HG02970 (cell line): Measurements from ENCODE around the gene DSC3.
"Not testable (repeated sequence)": the region's sequence is repeated elsewhere in the genome, so short reads cannot be mapped to it uniquely, and the experiment has no call there.

Source experiments
- ATAC-seq: cut with Tn5 transposase; IDR thresholded peaks from one replicate; pipeline ENCODE4 v1.9.1; 2021; ENCODE audit warnings: mild to moderate bottlenecking, moderate library complexity, moderate number of reproducible peaks; ENCODE audit not compliant: unreplicated experiment, low FRiP score

The DSC3 gene

GRCh38 chr18:31042084-31042405 lies 497 bp downstream of the DSC3 start:
- ATAC-seq, result no peak

- no peak for ATAC-seq
Observed at GRCh38 chr18:31041271-31042083, 1.1 kb downstream of the DSC3 start.

- no peak for ATAC-seq
Observed at GRCh38 chr18:31040686-31041270, 1.8 kb downstream of the DSC3 start.

DNA sequence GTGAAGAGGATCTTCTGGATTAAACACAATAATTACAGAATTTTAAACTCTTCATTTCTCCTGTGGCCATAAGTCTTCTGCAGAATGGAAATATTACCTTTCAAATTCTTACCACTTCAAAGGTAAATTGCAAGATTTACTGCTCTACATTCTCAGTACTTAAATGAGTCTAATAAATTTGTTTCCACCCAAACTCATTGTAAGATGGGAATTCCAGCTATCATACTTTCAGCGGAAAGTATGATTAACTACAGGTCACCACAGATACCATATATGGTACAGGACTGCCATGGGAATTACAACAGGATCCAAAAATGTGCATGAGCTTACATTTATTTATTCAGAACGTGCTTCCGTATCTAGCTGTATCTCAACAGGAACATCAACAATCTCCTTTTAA lies 3.1 kb downstream of the DSC3 start:
- no peak for ATAC-seq

DNA sequence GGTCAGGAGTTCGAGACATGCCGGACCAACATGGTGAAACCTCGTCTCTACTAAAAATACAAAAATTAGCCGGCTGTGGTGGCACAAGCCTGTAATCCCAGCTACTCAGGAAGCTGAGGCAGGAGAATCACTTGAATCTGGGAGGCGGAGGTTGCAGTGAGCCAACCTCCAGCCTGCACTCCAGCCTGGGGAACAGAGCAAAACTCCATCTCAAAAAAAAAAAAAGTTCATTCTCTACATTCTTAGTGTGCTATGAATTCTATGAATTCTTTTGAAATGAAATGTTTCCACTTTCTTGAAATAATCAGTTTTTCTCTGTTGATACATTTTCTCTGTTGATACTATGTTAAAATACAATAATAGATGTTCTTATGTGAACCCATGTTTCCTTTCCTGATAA lies 4.9 kb downstream of the DSC3 start:
- not testable (repeated sequence) for ATAC-seq

- ATAC-seq, result no peak
Observed at GRCh38 chr18:31034541-31034940, 8.0 kb downstream of the DSC3 start.

DNA sequence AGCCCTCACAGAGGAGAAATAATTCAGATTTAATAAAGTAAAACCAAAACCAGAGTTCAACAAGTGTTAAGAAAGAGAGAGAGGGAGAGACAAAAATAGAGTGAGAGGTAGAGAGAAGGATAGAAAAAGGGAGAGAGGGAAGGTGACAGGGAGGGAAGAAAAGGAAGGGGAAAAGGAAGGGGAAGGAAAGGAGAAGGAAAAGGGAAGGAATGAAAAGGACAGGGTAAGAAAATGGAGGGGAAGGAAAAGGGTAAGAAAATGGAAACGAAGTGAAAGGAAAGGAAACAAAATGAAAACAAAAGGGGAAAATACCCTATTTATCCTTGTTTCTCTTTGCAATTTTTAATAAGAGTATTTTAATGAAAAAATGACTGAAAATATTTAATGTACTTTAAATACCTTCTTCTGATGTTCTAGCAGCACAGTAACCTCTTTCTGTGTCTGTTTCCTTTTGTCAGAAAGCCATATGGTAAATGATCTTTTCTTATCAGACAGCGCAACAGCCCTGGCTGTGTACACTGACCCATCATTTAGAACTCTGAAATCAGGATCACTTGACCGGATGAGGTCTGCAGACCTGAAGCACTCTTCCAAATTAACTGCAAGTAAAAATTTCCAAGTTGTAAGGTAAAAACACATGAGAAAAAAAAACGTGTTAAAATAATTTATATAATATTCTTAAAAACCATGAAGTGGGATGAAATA lies 11.8 kb downstream of the DSC3 start:
- ATAC-seq, result no peak

GRCh38 chr18:31015715-31016434 lies 26.7 kb downstream of the DSC3 start:
- no peak for ATAC-seq

DNA sequence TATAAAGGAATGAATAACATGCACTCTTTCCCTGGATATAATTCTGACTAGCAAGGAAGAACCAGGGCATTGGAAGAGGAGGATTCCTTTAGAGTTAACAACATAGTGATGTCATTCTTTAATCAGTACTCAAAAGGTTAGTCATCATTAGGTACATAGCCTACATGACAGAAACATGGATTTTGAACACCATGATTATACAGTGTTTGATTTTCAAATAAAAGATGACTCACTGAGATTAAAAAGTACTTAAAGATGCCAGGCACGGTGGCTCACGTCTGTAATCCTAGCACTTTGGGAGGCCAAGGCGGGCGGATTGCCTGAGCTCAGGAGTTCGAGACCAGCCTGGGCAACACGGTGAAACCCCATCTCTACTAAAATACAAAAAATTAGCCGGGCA lies 31.1 kb downstream of the DSC3 start:
- ATAC-seq, result not testable (repeated sequence)

DNA sequence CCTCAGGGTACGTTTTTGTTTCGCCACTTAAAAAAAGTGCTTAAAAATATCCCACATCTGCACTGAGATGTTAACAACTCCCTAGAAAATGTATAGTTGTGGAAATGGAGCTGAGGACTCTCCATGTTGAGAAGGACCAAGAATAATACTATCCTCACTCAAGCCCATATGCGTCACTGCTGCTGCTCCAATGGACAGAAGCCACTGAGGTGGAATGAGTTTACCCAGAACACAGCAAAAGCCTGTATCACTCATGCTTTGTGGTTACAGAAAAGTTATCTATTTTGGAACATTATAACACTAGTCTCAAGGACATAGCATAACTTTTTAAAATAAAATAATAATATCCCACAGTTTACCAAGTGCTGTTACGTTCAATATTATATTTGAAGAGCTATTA lies 31.9 kb downstream of the DSC3 start:
- no peak for ATAC-seq

- no peak for ATAC-seq
Observed at GRCh38 chr18:30999887-31000628, 42.5 kb downstream of the DSC3 start.

DNA sequence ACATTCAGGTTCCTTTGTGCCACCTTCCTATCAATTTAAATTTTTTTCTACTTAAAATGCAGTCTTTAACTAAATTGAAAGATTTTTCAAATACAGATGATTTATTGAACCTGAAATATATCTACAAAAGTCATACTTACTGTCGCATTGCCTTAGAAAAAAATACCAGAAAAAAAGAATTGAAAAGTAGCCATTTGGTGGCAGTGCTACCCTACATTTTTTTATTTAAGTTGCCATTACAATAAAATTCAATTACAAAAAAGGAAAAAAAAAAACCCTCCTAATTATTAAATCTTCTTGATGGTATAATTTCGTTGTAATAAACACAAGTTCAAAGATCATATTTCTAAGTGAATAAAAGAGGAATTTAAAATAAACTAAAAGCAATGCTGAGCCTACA lies 43.4 kb downstream of the DSC3 start:
- ATAC-seq, result no peak

- ATAC-seq, result no peak
Observed at GRCh38 chr18:30997223-30997622, 45.3 kb downstream of the DSC3 start.

GRCh38 chr18:30992231-30992630 lies 50.3 kb downstream of the DSC3 start:
- ATAC-seq, result no peak

- ATAC-seq, result no peak
Observed at GRCh38 chr18:30991397-30991796, 51.1 kb downstream of the DSC3 start.

GRCh38 chr18:30989141-30989540 lies 53.4 kb downstream of the DSC3 start:
- no peak for ATAC-seq

GRCh38 chr18:30988440-30988839 lies 54.1 kb downstream of the DSC3 start:
- no peak for ATAC-seq

- ATAC-seq, result no peak
Observed at GRCh38 chr18:30987467-30988241, 54.9 kb downstream of the DSC3 start.

- ATAC-seq, result no peak
Observed at GRCh38 chr18:30985753-30986152, 56.8 kb downstream of the DSC3 start.
